ENCODE data around the gene OSGIN1.

Gene OSGIN1

GRCh38 chr16:83926726-83927397 is 26.2 kb upstream of the OSGIN1 start:
- peak; percentile 16 for DNase-seq (ENCODE audit: low spot score)

GRCh38 chr16:83928341-83929055 is 24.5 kb upstream of the OSGIN1 start:
- DNase-seq (ENCODE audit: low spot score), result no peak

- no peak for DNase-seq (ENCODE audit: low spot score)
These were observed 23.1 kb upstream of the OSGIN1 start for GRCh38 chr16:83929811-83930555.

GRCh38 chr16:83930730-83931500 is 22.1 kb upstream of the OSGIN1 start:
- no peak for DNase-seq (ENCODE audit: low spot score)

GRCh38 chr16:83931556-83931955 is 21.5 kb upstream of the OSGIN1 start:
- no peak for DNase-seq (ENCODE audit: low spot score)

- no peak for DNase-seq (ENCODE audit: low spot score)
These were observed 20.7 kb upstream of the OSGIN1 start for GRCh38 chr16:83932304-83932703.

- no peak for DNase-seq (ENCODE audit: low spot score)
These were observed 19.9 kb upstream of the OSGIN1 start for GRCh38 chr16:83932955-83933673.

- DNase-seq (ENCODE audit: low spot score), result no peak
These were observed 19.0 kb upstream of the OSGIN1 start for GRCh38 chr16:83933885-83934683.

- DNase-seq (ENCODE audit: low spot score), result no peak
These were observed 18.4 kb upstream of the OSGIN1 start for GRCh38 chr16:83934684-83934977.

- no peak for DNase-seq (ENCODE audit: low spot score)
These were observed 17.8 kb upstream of the OSGIN1 start for GRCh38 chr16:83935005-83935857.

GRCh38 chr16:83935858-83936255 is 17.2 kb upstream of the OSGIN1 start:
- no peak for DNase-seq (ENCODE audit: low spot score)

- no peak for DNase-seq (ENCODE audit: low spot score)
These were observed 16.4 kb upstream of the OSGIN1 start for GRCh38 chr16:83936581-83937165.

- DNase-seq (ENCODE audit: low spot score), result no peak
These were observed 15.8 kb upstream of the OSGIN1 start for GRCh38 chr16:83937267-83937666.

- DNase-seq (ENCODE audit: low spot score), result no peak
These were observed 14.8 kb upstream of the OSGIN1 start for GRCh38 chr16:83937922-83938885.

GRCh38 chr16:83939266-83939855 is 13.7 kb upstream of the OSGIN1 start:
- no peak for DNase-seq (ENCODE audit: low spot score)

GRCh38 chr16:83940119-83940518 is 12.9 kb upstream of the OSGIN1 start:
- no peak for DNase-seq (ENCODE audit: low spot score)

GRCh38 chr16:83940630-83941378 is 12.2 kb upstream of the OSGIN1 start:
- DNase-seq (ENCODE audit: low spot score), result no peak

Data from globus pallidus (tissue), 1 donor.